Activated T-cell treated with anti-CD3 and anti-CD28 coated beads, Interleukin-2, amount 50 U/mL, for 72 hours (primary cell): ENCODE results near the gene WASHC4. TPM values are rescaled to one million over a fixed set of nuclear protein-coding genes. Genes with fewer than 3 reads are reported as not detected.
A peak's percentile ranks its signal among the peaks of the same experiment; 100 is the strongest.

ENCODE experiments used
- ATAC-seq, 2 donors: fragments of 150-1000 bp; cut with Tn5 transposase; replicated peaks in 1 of 2; 2 replicates each; pipeline ENCODE4 v1.10.0; 2021; ENCODE audit warnings: moderate library complexity in 2 of 2, mild to moderate bottlenecking in 1 of 2
- DNase-seq, 2 donors: peaks; one replicate each; pipeline ENCODE4 v3.0.0; 2021 to 2022; ENCODE audit warnings: mixed read lengths in 1 of 2
- H3K27ac Mint-ChIP-seq: one replicate; pipeline ENCODE4 v1.8.0; 2022; ENCODE audit warnings: mild to moderate bottlenecking, moderate library complexity, mixed read lengths
- H3K27me3 Mint-ChIP-seq: one replicate; pipeline ENCODE4 v1.8.0; 2022; ENCODE audit warnings: low read depth, mixed read lengths
- H3K36me3 Mint-ChIP-seq, 2 donors: one replicate each; pipeline ENCODE4 v1.8.0; 2022; ENCODE audit warnings: mixed read lengths in 2 of 2, mild to moderate bottlenecking in 1 of 2; ENCODE audit not compliant: insufficient read depth in 2 of 2
- H3K4me1 Mint-ChIP-seq: one replicate; pipeline ENCODE4 v1.8.0; 2022; ENCODE audit warnings: low read depth, mixed read lengths
- H3K4me3 Mint-ChIP-seq, 2 donors: one replicate each; pipeline ENCODE4 v1.8.0; 2022; ENCODE audit warnings: mild to moderate bottlenecking in 2 of 2, mixed read lengths in 2 of 2, moderate library complexity in 2 of 2
- H3K9me3 Mint-ChIP-seq, 2 donors: one replicate each; pipeline ENCODE4 v1.8.0; 2022; ENCODE audit warnings: mixed read lengths in 2 of 2
- total RNA-seq, 2 donors: library from RNA; stranded (reverse); gene quantifications; one replicate each; pipeline ENCODE4 v1.2.3, GENCODE V29; 2022

The WASHC4 gene
- total RNA-seq, 2 donors from 2014 or later: 39.5 to 40.0 TPM

GRCh38 chr12:105142259-105142658, 34.7 kb downstream of the WASHC4 start:
- Mint-ChIP-seq H3K4me3 (no peak overlapping the region), H3K9me3 (no peaks in the 10 kb centered on the region), H3K27ac (no peak overlapping the region), H3K36me3 (peaks cover 0 to 18% of the 10 kb centered on the region in 2 donors), H3K4me1 (no peaks in the 10 kb centered on the region), H3K27me3 (no peaks in the 10 kb centered on the region)
- no peak for DNase-seq
- ATAC-seq: no peak

- ATAC-seq: no peak
- Mint-ChIP-seq H3K4me1 (peaks cover 5% of the 10 kb centered on the region), H3K36me3 (peaks cover 7 to 20% of the 10 kb centered on the region in 2 donors), H3K4me3 (no peak overlapping the region), H3K27ac (no peak overlapping the region), H3K9me3 (no peaks in the 10 kb centered on the region), H3K27me3 (no peaks in the 10 kb centered on the region)
- no peak for DNase-seq
These were observed 48.7 kb downstream of the WASHC4 start for GRCh38 chr12:105156260-105156659.

- no peak for DNase-seq
- Mint-ChIP-seq H3K36me3 (peaks cover 7 to 17% of the 10 kb centered on the region in 2 donors), H3K4me1 (peaks cover 5% of the 10 kb centered on the region), H3K27ac (no peak overlapping the region), H3K27me3 (no peaks in the 10 kb centered on the region), H3K4me3 (no peak overlapping the region), H3K9me3 (no peaks in the 10 kb centered on the region)
- no peak for ATAC-seq
These were observed 50.1 kb downstream of the WASHC4 start for GRCh38 chr12:105157606-105158005.

GRCh38 chr12:105158876-105159275, 51.3 kb downstream of the WASHC4 start:
- H3K27ac Mint-ChIP-seq: no peak overlapping the region

GRCh38 chr12:105162174-105162573, 54.6 kb downstream of the WASHC4 start:
- DNase-seq: no peak
- Mint-ChIP-seq H3K4me1 (peaks cover 5% of the 10 kb centered on the region), H3K9me3 (no peaks in the 10 kb centered on the region), H3K36me3 (peaks cover 5 to 19% of the 10 kb centered on the region in 2 donors), H3K27ac (no peak overlapping the region), H3K27me3 (no peaks in the 10 kb centered on the region), H3K4me3 (no peak overlapping the region)
- no peak for ATAC-seq

More at GRCh38 chr12:105158876-105159275, 51.3 kb downstream of the WASHC4 start:
- no peaks in the 10 kb centered on the region for H3K27me3 Mint-ChIP-seq
- no peak for DNase-seq
- H3K4me3 Mint-ChIP-seq: no peak overlapping the region
- ATAC-seq: no peak
- peaks cover 5% of the 10 kb centered on the region for H3K4me1 Mint-ChIP-seq
- H3K9me3 Mint-ChIP-seq: no peaks in the 10 kb centered on the region
- peaks cover 7 to 23% of the 10 kb centered on the region in 2 donors for H3K36me3 Mint-ChIP-seq

- no peaks in the 10 kb centered on the region for H3K9me3 Mint-ChIP-seq
- H3K4me1 Mint-ChIP-seq: peaks cover 5% of the 10 kb centered on the region
These were observed 56.5 kb downstream of the WASHC4 start for GRCh38 chr12:105164068-105164467.

GRCh38 chr12:105166736-105167135, 59.2 kb downstream of the WASHC4 start:
- DNase-seq (no peak), ATAC-seq (no peak)
- no peaks in the 10 kb centered on the region for H3K9me3 Mint-ChIP-seq
- H3K4me3 Mint-ChIP-seq: no peak overlapping the region
- no peaks in the 10 kb centered on the region for H3K27me3 Mint-ChIP-seq
- no peaks in the 10 kb centered on the region for H3K4me1 Mint-ChIP-seq
- H3K36me3 Mint-ChIP-seq: peaks cover 1 to 15% of the 10 kb centered on the region in 2 donors
- peak overlapping the region; percentile 8 for H3K27ac Mint-ChIP-seq

More at GRCh38 chr12:105164068-105164467, 56.5 kb downstream of the WASHC4 start:
- Mint-ChIP-seq H3K27ac (peak overlapping the region; percentile 73), H3K27me3 (no peaks in the 10 kb centered on the region), H3K36me3 (peaks cover 5 to 20% of the 10 kb centered on the region in 2 donors), H3K4me3 (no peak overlapping the region)
- DNase-seq: no peak
- peak; percentile 51 to 80 for ATAC-seq

- no peak for DNase-seq
- H3K27me3 Mint-ChIP-seq: no peaks in the 10 kb centered on the region
- H3K4me3 Mint-ChIP-seq: no peak overlapping the region
- no peaks in the 10 kb centered on the region for H3K9me3 Mint-ChIP-seq
- no peaks in the 10 kb centered on the region for H3K4me1 Mint-ChIP-seq
- H3K36me3 Mint-ChIP-seq: peaks cover 1 to 16% of the 10 kb centered on the region in 2 donors
- H3K27ac Mint-ChIP-seq: no peak overlapping the region
- ATAC-seq: no peak
These were observed 59.8 kb downstream of the WASHC4 start for GRCh38 chr12:105167346-105167745.

GRCh38 chr12:105168006-105168405, 60.5 kb downstream of the WASHC4 start:
- no peaks in the 10 kb centered on the region for H3K9me3 Mint-ChIP-seq
- ATAC-seq (no peak), DNase-seq (no peak)
- H3K4me1 Mint-ChIP-seq: no peaks in the 10 kb centered on the region
- H3K36me3 Mint-ChIP-seq: peaks cover 1 to 18% of the 10 kb centered on the region in 2 donors
- no peak overlapping the region for H3K27ac Mint-ChIP-seq
- H3K4me3 Mint-ChIP-seq: no peak overlapping the region
- H3K27me3 Mint-ChIP-seq: no peaks in the 10 kb centered on the region

GRCh38 chr12:105170139-105170538, 62.6 kb downstream of the WASHC4 start:
- no peaks in the 10 kb centered on the region for H3K9me3 Mint-ChIP-seq
- ATAC-seq: no peak
- H3K27me3 Mint-ChIP-seq: no peaks in the 10 kb centered on the region
- peaks cover 3 to 8% of the 10 kb centered on the region in 2 donors for H3K36me3 Mint-ChIP-seq
- H3K4me1 Mint-ChIP-seq: no peaks in the 10 kb centered on the region
- H3K4me3 Mint-ChIP-seq: no peak overlapping the region
- H3K27ac Mint-ChIP-seq: no peak overlapping the region
- DNase-seq: no peak

- Mint-ChIP-seq H3K9me3 (no peaks in the 10 kb centered on the region), H3K4me3 (no peak overlapping the region), H3K27ac (no peak overlapping the region), H3K4me1 (peaks cover 9% of the 10 kb centered on the region), H3K36me3 (peaks cover 2 to 8% of the 10 kb centered on the region in 2 donors), H3K27me3 (no peaks in the 10 kb centered on the region)
- ATAC-seq: no peak
- no peak for DNase-seq
These were observed 64.3 kb downstream of the WASHC4 start for GRCh38 chr12:105171691-105172436.

GRCh38 chr12:105175397-105175990, 68.0 kb downstream of the WASHC4 start:
- DNase-seq: no peak
- no peak overlapping the region for H3K4me3 Mint-ChIP-seq
- no peak overlapping the region for H3K27ac Mint-ChIP-seq
- peaks cover 9% of the 10 kb centered on the region for H3K4me1 Mint-ChIP-seq
- H3K36me3 Mint-ChIP-seq: peaks cover 11 to 17% of the 10 kb centered on the region in 2 donors
- no peak for ATAC-seq
- peaks cover 0 to 5% of the 10 kb centered on the region in 2 donors for H3K9me3 Mint-ChIP-seq
- H3K27me3 Mint-ChIP-seq: no peaks in the 10 kb centered on the region

- no peak overlapping the region for H3K4me3 Mint-ChIP-seq
- peaks cover 9% of the 10 kb centered on the region for H3K4me1 Mint-ChIP-seq
- no peak for ATAC-seq
- no peak for DNase-seq
- peaks cover 9 to 12% of the 10 kb centered on the region in 2 donors for H3K9me3 Mint-ChIP-seq
- peak overlapping the region; percentile 77 for H3K27ac Mint-ChIP-seq
- H3K27me3 Mint-ChIP-seq: no peaks in the 10 kb centered on the region
- H3K36me3 Mint-ChIP-seq: peaks cover 19 to 28% of the 10 kb centered on the region in 2 donors
These were observed 69.7 kb downstream of the WASHC4 start for GRCh38 chr12:105177208-105177607.
